Liver (tissue), 9 donors: ENCODE data around the gene FAM83B. TPM values are rescaled to one million over a fixed set of nuclear protein-coding genes. Genes with fewer than 3 reads are reported as not detected.
"Not testable (repeated sequence)": the region's sequence is repeated elsewhere in the genome, so short reads cannot be mapped to it uniquely, and the experiment has no call there.

Experiments
- DNase-seq: peaks from one replicate; pipeline ENCODE4 v3.0.0-alpha.2; 2017; ENCODE audit warnings: low spot score
- H3K27ac ChIP-seq, 2 donors: one replicate each; pipeline ENCODE4 v1.7.0; 2013; ENCODE audit warnings: inconsistent platforms in 2 of 2, low read length in 2 of 2, control low read depth in 1 of 2, low read depth in 1 of 2, mild to moderate bottlenecking in 1 of 2
- H3K27me3 ChIP-seq, 4 donors: one replicate each; pipeline versions ENCODE4 v1.6.1 to v1.7.0; 2013; ENCODE audit warnings: low read length in 3 of 4, inconsistent platforms in 1 of 4, mild to moderate bottlenecking in 1 of 4, moderate library complexity in 1 of 4; ENCODE audit not compliant: control insufficient read depth in 4 of 4, insufficient read depth in 4 of 4
- H3K36me3 ChIP-seq, 4 donors: one replicate each; pipeline versions ENCODE4 v1.6.1 to v1.7.0; 2013; ENCODE audit warnings: low read length in 3 of 4, mild to moderate bottlenecking in 3 of 4, low read depth in 1 of 4, moderate library complexity in 1 of 4; ENCODE audit not compliant: control insufficient read depth in 4 of 4, insufficient read depth in 3 of 4
- H3K4me1 ChIP-seq, 4 donors: one replicate each; pipeline versions ENCODE4 v1.6.1 to v1.7.0; 2013; ENCODE audit warnings: low read length in 3 of 4, mild to moderate bottlenecking in 3 of 4, moderate library complexity in 1 of 4; ENCODE audit not compliant: control insufficient read depth in 4 of 4, insufficient read depth in 4 of 4
- H3K4me3 ChIP-seq, 3 donors: one replicate each; pipeline versions ENCODE4 v1.6.1 to v1.7.0; 2013; ENCODE audit warnings: low read length in 3 of 3, control low read depth in 1 of 3, low read depth in 1 of 3, mild to moderate bottlenecking in 1 of 3
- H3K9ac ChIP-seq, 2 donors: one replicate each; pipeline ENCODE4 v1.7.0; 2013; ENCODE audit warnings: low read length in 2 of 2, mild to moderate bottlenecking in 2 of 2, moderate library complexity in 2 of 2, control low read depth in 1 of 2, low read depth in 1 of 2
- H3K9me3 ChIP-seq, 4 donors: one replicate each; pipeline versions ENCODE4 v1.6.1 to v1.7.0; 2013; ENCODE audit warnings: low read length in 3 of 4; ENCODE audit not compliant: control insufficient read depth in 4 of 4
- EGR1 ChIP-seq, 2 donors: IDR thresholded peaks; 2 replicates each; pipeline ENCODE4 v1.6.1; 2016 to 2018; ENCODE audit warnings: antibody characterized with exemption in 2 of 2, low read depth in 2 of 2
- FOXA1 ChIP-seq: IDR thresholded peaks from 2 replicates; pipeline ENCODE4 v1.6.1; 2016; ENCODE audit warnings: antibody characterized with exemption
- FOXA2 ChIP-seq: IDR thresholded peaks from 2 replicates; pipeline ENCODE4 v1.6.1; 2016; ENCODE audit warnings: antibody characterized with exemption
- GABPA ChIP-seq, 2 donors: IDR thresholded peaks in 1 of 2; conservative IDR thresholded peaks in 1 of 2; 2 replicates each; pipeline ENCODE4 v1.6.1; 2016; ENCODE audit warnings: antibody characterized with exemption in 2 of 2, mild to moderate bottlenecking in 1 of 2, moderate library complexity in 1 of 2
- HNF4A ChIP-seq, 2 donors: conservative IDR thresholded peaks; 2 replicates each; pipeline ENCODE4 v1.6.1; 2016; ENCODE audit warnings: antibody characterized with exemption in 2 of 2, mild to moderate bottlenecking in 2 of 2
- HNF4G ChIP-seq: IDR thresholded peaks from 2 replicates; pipeline ENCODE4 v1.6.1; 2016; ENCODE audit warnings: antibody characterized with exemption
- NR2F2 ChIP-seq: IDR thresholded peaks from 2 replicates; pipeline ENCODE4 v1.6.1; 2016; ENCODE audit warnings: antibody characterized with exemption
- RAD21 ChIP-seq, 2 donors: IDR thresholded peaks; 2 replicates each; pipeline ENCODE4 v1.6.1; 2016; ENCODE audit warnings: antibody characterized with exemption in 2 of 2, mild to moderate bottlenecking in 2 of 2
- SP1 ChIP-seq: IDR thresholded peaks from 2 replicates; pipeline ENCODE4 v1.6.1; 2018; ENCODE audit warnings: antibody characterized with exemption, mild to moderate bottlenecking
- TAF1 ChIP-seq: conservative IDR thresholded peaks from 2 replicates; pipeline ENCODE4 v1.6.1; 2016; ENCODE audit warnings: antibody characterized with exemption, mild to moderate bottlenecking
- WGBS: extraction: QIAGEN DNeasy Blood & Tissue Kit; methylation state at CpG from one replicate; pipeline ENCODE4 v1.1.7; 2013; 5-methylcytosine and 5-hydroxymethylcytosine counted together
- polyA plus RNA-seq, 2 donors: library from polyadenylated mRNA; stranded (reverse) in 1 of 2; unstranded in 1 of 2; fragments of 200-250 nt in 1 of 2; fragments of >200 nt in 1 of 2; fragmentation: Nextera tagmentation in 1 of 2; extraction: Ambion mirVana in 1 of 2; gene quantifications; one replicate each; pipeline versions ENCODE4 v1.2.1 to v1.2.3, GENCODE V29; 2013 to 2015
- total RNA-seq, 2 donors: library from RNA; depleted of rRNA; stranded (reverse); fragments of >200 nt; gene quantifications; one replicate each; pipeline ENCODE4 v1.2.3, GENCODE V29; 2014
- TF ChIP-seq, protein P1 (sequence below): IDR thresholded peaks from 2 replicates; pipeline ENCODE4 v1.6.1; 2016; ENCODE audit warnings: antibody characterized with exemption
- TF ChIP-seq, protein P2 (sequence below): IDR thresholded peaks from 2 replicates; pipeline ENCODE4 v1.6.1; 2016; ENCODE audit warnings: antibody characterized with exemption
- TF ChIP-seq, protein P3 (sequence below): IDR thresholded peaks from 2 replicates; pipeline ENCODE4 v1.6.1; 2016; ENCODE audit warnings: antibody characterized with exemption
- TF ChIP-seq, protein P4 (sequence below): fragments of 150-350 bp; IDR thresholded peaks from 2 replicates; pipeline ENCODE4 v1.5.1; 2017; ENCODE audit warnings: improper control_type of control experiment, low read depth, low read length; ENCODE audit not compliant: missing input control
- donor health status: healthy.
- donor health status: healthy.
- donor health status: healthy.
- donor health status: healthy.
- donor health status: healthy.

Gene FAM83B
- total and polyA plus RNA-seq, 4 donors: 0.07 to 0.50 (median 0.16) TPM

DNA sequence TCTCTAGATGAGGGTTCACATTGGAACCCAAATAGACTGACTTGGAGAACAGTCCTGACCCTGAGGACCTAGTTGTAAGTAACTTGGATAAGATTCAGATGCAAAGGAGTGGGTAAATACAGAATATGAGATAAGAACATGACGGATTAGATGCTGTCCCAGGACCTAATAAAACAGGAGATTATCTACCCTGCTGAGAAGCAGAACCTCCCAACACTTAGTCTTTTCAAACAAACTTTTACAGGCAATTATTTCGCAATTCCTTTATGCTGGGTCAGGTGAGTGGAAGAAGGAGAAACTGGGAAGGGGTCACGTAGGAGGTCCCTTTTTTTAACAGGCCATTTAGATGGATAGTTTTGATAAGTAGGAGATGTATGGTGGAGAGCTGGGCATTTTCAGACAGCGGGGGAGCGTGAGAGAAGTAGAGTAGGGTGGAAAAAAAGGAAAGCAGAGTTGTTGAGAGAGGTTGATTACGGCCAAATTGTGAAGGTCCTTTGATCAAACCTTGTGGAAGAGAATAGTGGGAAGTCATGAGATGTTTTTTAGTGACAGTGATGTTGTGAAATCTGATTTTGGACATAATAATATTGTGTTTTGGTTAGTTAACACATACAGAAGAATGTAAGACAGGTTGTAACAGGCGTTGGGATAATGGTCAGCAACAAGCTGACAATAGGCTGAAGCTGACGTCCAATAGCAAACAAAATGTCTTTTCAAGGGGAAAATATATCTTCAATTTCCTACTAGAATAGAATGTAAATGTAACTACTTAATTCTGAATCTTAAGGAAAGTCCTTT, 32.8 kb downstream of the FAM83B start:
- Histone ChIP-seq H3K27me3 (peaks cover 0 to 2% (median 0%) of the 10 kb centered on the region in 4 donors), H3K9ac (no peak overlapping the region), H3K4me3 (no peak overlapping the region), H3K4me1 (no peaks in the 10 kb centered on the region), H3K36me3 (no peaks in the 10 kb centered on the region), H3K27ac (no peak overlapping the region), H3K9me3 (no peaks in the 10 kb centered on the region)
- TF ChIP-seq EGR1 (IDR thresholded peaks at IDR 0.05; ENCODE audit: low read depth in 2 of 2): no peak
- no peak for TF ChIP-seq FOXA1
- no peak for DNase-seq
- WGBS: 52% methylated on average over 8 of the region's 8 CpGs

DNA sequence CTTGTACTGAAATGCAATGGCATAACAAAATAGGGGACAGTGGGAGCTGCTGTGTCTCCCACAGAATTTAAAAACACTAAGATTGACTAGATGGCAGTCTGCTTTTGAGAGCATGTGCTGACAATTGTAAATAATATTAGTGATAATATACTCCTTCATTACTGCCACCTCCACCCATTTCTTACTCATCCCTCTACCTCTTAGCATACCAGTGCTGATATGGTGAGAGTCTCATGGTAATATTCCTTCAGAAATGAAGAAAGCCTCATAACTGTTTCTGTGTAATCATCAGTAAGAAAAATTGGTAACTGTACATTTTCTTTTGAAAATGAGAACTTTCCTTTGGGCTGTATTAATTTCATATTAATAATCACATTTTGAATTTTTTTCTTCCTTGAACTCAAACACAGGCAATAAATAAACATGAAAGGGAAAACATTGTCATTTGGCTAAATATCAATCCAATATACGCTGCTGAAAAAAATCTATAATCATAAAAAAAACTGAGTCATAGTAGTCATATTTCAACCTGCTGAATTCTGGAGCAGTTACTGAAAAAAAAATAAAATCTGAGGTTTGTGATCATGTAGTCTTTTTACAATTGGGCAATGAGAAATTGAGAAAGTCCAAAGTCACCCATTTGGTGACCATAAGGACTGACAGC, 34.6 kb downstream of the FAM83B start:
- TF ChIP-seq, protein P1, sequence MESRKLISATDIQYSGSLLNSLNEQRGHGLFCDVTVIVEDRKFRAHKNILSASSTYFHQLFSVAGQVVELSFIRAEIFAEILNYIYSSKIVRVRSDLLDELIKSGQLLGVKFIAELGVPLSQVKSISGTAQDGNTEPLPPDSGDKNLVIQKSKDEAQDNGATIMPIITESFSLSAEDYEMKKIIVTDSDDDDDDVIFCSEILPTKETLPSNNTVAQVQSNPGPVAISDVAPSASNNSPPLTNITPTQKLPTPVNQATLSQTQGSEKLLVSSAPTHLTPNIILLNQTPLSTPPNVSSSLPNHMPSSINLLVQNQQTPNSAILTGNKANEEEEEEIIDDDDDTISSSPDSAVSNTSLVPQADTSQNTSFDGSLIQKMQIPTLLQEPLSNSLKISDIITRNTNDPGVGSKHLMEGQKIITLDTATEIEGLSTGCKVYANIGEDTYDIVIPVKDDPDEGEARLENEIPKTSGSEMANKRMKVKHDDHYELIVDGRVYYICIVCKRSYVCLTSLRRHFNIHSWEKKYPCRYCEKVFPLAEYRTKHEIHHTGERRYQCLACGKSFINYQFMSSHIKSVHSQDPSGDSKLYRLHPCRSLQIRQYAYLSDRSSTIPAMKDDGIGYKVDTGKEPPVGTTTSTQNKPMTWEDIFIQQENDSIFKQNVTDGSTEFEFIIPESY: no peak
- TF ChIP-seq, protein P2, sequence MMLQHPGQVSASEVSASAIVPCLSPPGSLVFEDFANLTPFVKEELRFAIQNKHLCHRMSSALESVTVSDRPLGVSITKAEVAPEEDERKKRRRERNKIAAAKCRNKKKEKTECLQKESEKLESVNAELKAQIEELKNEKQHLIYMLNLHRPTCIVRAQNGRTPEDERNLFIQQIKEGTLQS: no peak
- TF ChIP-seq, protein P3, sequence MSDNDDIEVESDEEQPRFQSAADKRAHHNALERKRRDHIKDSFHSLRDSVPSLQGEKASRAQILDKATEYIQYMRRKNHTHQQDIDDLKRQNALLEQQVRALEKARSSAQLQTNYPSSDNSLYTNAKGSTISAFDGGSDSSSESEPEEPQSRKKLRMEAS: no peak
- TF ChIP-seq HNF4G: no peak
- no peak for TF ChIP-seq FOXA2
- TF ChIP-seq, protein P4, sequence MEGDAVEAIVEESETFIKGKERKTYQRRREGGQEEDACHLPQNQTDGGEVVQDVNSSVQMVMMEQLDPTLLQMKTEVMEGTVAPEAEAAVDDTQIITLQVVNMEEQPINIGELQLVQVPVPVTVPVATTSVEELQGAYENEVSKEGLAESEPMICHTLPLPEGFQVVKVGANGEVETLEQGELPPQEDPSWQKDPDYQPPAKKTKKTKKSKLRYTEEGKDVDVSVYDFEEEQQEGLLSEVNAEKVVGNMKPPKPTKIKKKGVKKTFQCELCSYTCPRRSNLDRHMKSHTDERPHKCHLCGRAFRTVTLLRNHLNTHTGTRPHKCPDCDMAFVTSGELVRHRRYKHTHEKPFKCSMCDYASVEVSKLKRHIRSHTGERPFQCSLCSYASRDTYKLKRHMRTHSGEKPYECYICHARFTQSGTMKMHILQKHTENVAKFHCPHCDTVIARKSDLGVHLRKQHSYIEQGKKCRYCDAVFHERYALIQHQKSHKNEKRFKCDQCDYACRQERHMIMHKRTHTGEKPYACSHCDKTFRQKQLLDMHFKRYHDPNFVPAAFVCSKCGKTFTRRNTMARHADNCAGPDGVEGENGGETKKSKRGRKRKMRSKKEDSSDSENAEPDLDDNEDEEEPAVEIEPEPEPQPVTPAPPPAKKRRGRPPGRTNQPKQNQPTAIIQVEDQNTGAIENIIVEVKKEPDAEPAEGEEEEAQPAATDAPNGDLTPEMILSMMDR: no peak
- TF ChIP-seq TAF1: no peak
- no peak for TF ChIP-seq NR2F2
- no peak for TF ChIP-seq SP1
- no peak for TF ChIP-seq EGR1 (IDR thresholded peaks at IDR 0.05; ENCODE audit: low read depth in 2 of 2)
- TF ChIP-seq HNF4A (conservative IDR thresholded peaks at IDR 0.05): no peak
- TF ChIP-seq RAD21 (IDR thresholded peaks at IDR 0.05): no peak
- no peak for TF ChIP-seq GABPA (IDR thresholded peaks at IDR 0.05 in 1 of 2, conservative IDR thresholded peaks at IDR 0.05 in 1 of 2)
- 64% methylated on average over 1 of the region's 1 CpG for WGBS
- H3K9me3 ChIP-seq: no peaks in the 10 kb centered on the region

DNA sequence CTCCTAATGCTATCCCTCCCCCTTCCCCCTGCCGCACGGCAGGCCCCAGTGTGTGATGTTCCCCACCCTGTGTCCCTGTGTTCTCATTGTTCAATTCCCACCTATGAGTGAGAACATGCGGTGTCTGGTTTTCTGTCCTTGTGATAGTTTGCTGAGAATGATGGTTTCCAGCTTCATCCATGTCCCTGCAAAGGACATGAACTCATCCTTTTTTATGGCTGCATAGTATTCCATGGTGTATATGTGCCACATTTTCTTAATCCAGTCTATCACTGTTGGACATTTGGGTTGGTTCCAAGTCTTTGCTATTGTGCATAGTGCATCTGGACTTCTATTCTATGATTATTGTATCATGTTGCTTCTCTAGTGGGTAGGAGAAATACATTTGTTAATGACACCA, 35.3 kb downstream of the FAM83B start:
- DNase-seq, H3K27ac ChIP-seq, H3K36me3 ChIP-seq, H3K9ac ChIP-seq, H3K4me3 ChIP-seq, H3K4me1 ChIP-seq, H3K27me3 ChIP-seq, H3K9me3 ChIP-seq: not testable (repeated sequence)
- 96% methylated on average over 3 of the region's 3 CpGs for WGBS

More for the DNA sequence above, 34.6 kb downstream of the FAM83B start:
- Histone ChIP-seq H3K27ac (no peak overlapping the region), H3K27me3 (peaks cover 0 to 2% (median 0%) of the 10 kb centered on the region in 4 donors), H3K4me3 (no peak overlapping the region), H3K4me1 (no peaks in the 10 kb centered on the region), H3K36me3 (no peaks in the 10 kb centered on the region), H3K9ac (no peak overlapping the region)
- no peak for DNase-seq
